ENCODE measurements around the gene TENM3.

The TENM3 gene

GRCh38 chr4:182818926-182819730 is 575.9 kb downstream of the TENM3 start:
- DNase-seq (ENCODE audit: low spot score) = no peak

GRCh38 chr4:182819751-182820150 is 576.5 kb downstream of the TENM3 start:
- no peak for DNase-seq (ENCODE audit: low spot score)

- no peak for DNase-seq (ENCODE audit: low spot score)
Measured at GRCh38 chr4:182822554-182822953, 579.4 kb downstream of the TENM3 start.

- no peak for DNase-seq (ENCODE audit: low spot score)
Measured at GRCh38 chr4:182823576-182823975, 580.4 kb downstream of the TENM3 start.

- no peak for DNase-seq (ENCODE audit: low spot score)
Measured at GRCh38 chr4:182825003-182825402, 581.8 kb downstream of the TENM3 start.

- DNase-seq (ENCODE audit: low spot score) = no peak
Measured at GRCh38 chr4:182825786-182826185, 582.6 kb downstream of the TENM3 start.

GRCh38 chr4:182826391-182826790 is 583.2 kb downstream of the TENM3 start:
- DNase-seq (ENCODE audit: low spot score) = no peak

- DNase-seq (ENCODE audit: low spot score) = no peak
Measured at GRCh38 chr4:182827166-182827565, 584.0 kb downstream of the TENM3 start.

- DNase-seq (ENCODE audit: low spot score) = no peak
Measured at GRCh38 chr4:182827954-182828353, 584.8 kb downstream of the TENM3 start.

GRCh38 chr4:182828360-182829025 is 585.3 kb downstream of the TENM3 start:
- DNase-seq (ENCODE audit: low spot score) = no peak

GRCh38 chr4:182829196-182829595 is 586.0 kb downstream of the TENM3 start:
- DNase-seq (ENCODE audit: low spot score) = no peak

GRCh38 chr4:182831376-182831775 is 588.2 kb downstream of the TENM3 start:
- no peak for DNase-seq (ENCODE audit: low spot score)

GRCh38 chr4:182832352-182833120 is 589.3 kb downstream of the TENM3 start:
- DNase-seq (ENCODE audit: low spot score) = no peak

- DNase-seq (ENCODE audit: low spot score) = no peak
Measured at GRCh38 chr4:182835006-182835740, 592.0 kb downstream of the TENM3 start.

- DNase-seq (ENCODE audit: low spot score) = no peak
Measured at GRCh38 chr4:182837831-182838230, 594.6 kb downstream of the TENM3 start.

- DNase-seq (ENCODE audit: low spot score) = no peak
Measured at GRCh38 chr4:182838535-182838934, 595.3 kb downstream of the TENM3 start.

- no peak for DNase-seq (ENCODE audit: low spot score)
Measured at GRCh38 chr4:182839256-182839655, 596.1 kb downstream of the TENM3 start.

- no peak for DNase-seq (ENCODE audit: low spot score)
Measured at GRCh38 chr4:182840108-182840507, 596.9 kb downstream of the TENM3 start.

GRCh38 chr4:182842104-182842600 is 599.0 kb downstream of the TENM3 start:
- DNase-seq (ENCODE audit: low spot score) = no peak

- no peak for DNase-seq (ENCODE audit: low spot score)
Measured at GRCh38 chr4:182842759-182843390, 599.7 kb downstream of the TENM3 start.

- no peak for DNase-seq (ENCODE audit: low spot score)
Measured at GRCh38 chr4:182843808-182844325, 600.7 kb downstream of the TENM3 start.
